K562 (cell line): ENCODE measurements around the gene LRRC25. TPM values are rescaled to one million over a fixed set of nuclear protein-coding genes. Genes with fewer than 3 reads are reported as not detected.

Experiments used
- ARNT ChIP-seq, 2 experiments: fragments of 450-650 bp; IDR thresholded peaks; 2 replicates each; pipeline ENCODE4 v1.6.1; 2016; ENCODE audit warnings: mild to moderate bottlenecking in 1 of 2
- ATF1 ChIP-seq, 2 experiments: fragments of 450-650 bp in 1 of 2; IDR thresholded peaks; 2 replicates each; pipeline ENCODE4 v1.6.1; 2016; ENCODE audit warnings: missing compliant biosample characterization in 1 of 2, missing genetic modification characterization in 1 of 2
- ATF7 ChIP-seq: fragments of 450-650 bp; IDR thresholded peaks from 2 replicates; pipeline ENCODE4 v1.7.1; 2014; ENCODE audit warnings: mild to moderate bottlenecking, moderate library complexity
- C11orf30 ChIP-seq: fragments of 450-650 bp; IDR thresholded peaks from 2 replicates; pipeline ENCODE4 v1.6.1; 2016; ENCODE audit warnings: low read depth, mild to moderate bottlenecking
- DMBX1 ChIP-seq: fragments of 250-450 bp; sonication (Bioruptor Pico); IDR thresholded peaks from 2 replicates; pipeline ENCODE4 v1.8.0; 2022; ENCODE audit warnings: inconsistent platforms, mild to moderate bottlenecking, moderate library complexity, borderline replicate concordance
- FOSL1 ChIP-seq: fragments of 200-800 bp; sonication (Bioruptor generic); conservative IDR thresholded peaks from 2 replicates; pipeline ENCODE4 v1.6.1; 2016; ENCODE audit warnings: missing genetic modification characterization, missing compliant biosample characterization
- GTF2F1 ChIP-seq: IDR thresholded peaks from 2 replicates; pipeline ENCODE4 v1.6.1; 2011; ENCODE audit warnings: low read depth, low read length, improper control_type of control experiment
- HNRNPK ChIP-seq: fragments of 200-400 bp; formaldehyde crosslinking; IDR thresholded peaks from one replicate; pipeline ENCODE4 v1.6.1; 2018; ENCODE audit warnings: mild to moderate bottlenecking, low read depth, low read length; ENCODE audit not compliant: poor library complexity, severe bottlenecking
- LEF1 ChIP-seq: fragments of 450-650 bp; IDR thresholded peaks from 2 replicates; pipeline ENCODE4 v1.6.1; 2016; ENCODE audit warnings: mild to moderate bottlenecking
- MXI1 ChIP-seq: IDR thresholded peaks from 2 replicates; pipeline ENCODE4 v1.6.1; 2011; ENCODE audit warnings: low read depth, mild to moderate bottlenecking, improper control_type of control experiment, low read length
- MYC ChIP-seq, 2 experiments: fragments of 250-450 bp in 1 of 2; sonication (Bioruptor Pico) in 1 of 2; IDR thresholded peaks; 2 replicates each; pipeline versions ENCODE4 v1.5.1 to v1.6.1; 2012 to 2021; ENCODE audit warnings: low read depth in 2 of 2, borderline replicate concordance in 1 of 2, improper control_type of control experiment in 1 of 2, low read length in 1 of 2, mild to moderate bottlenecking in 1 of 2, moderate library complexity in 1 of 2
- NONO ChIP-seq, 2 experiments: fragments of 200-400 bp in 1 of 2; fragments of 450-650 bp in 1 of 2; formaldehyde crosslinking in 1 of 2; IDR thresholded peaks; 2 replicates each; pipeline ENCODE4 v1.6.1; 2017; ENCODE audit warnings: low read depth in 2 of 2, mild to moderate bottlenecking in 2 of 2, moderate library complexity in 2 of 2, low read length in 1 of 2
- OTX1 ChIP-seq: fragments of 450-650 bp; formaldehyde crosslinking; IDR thresholded peaks from 2 replicates; pipeline ENCODE4 v1.4.0; 2022; ENCODE audit warnings: mild to moderate bottlenecking
- RBM25 ChIP-seq: fragments of 200-400 bp; formaldehyde crosslinking; IDR thresholded peaks from 2 replicates; pipeline ENCODE4 v1.6.1; 2018; ENCODE audit warnings: low read length, low read depth, moderate library complexity; ENCODE audit not compliant: severe bottlenecking
- SIX5 ChIP-seq, 2 experiments: IDR thresholded peaks; 2 replicates each; pipeline ENCODE4 v1.6.1; 2011; ENCODE audit warnings: low read length in 2 of 2, borderline replicate concordance in 1 of 2, low read depth in 1 of 2, mild to moderate bottlenecking in 1 of 2, moderate library complexity in 1 of 2; ENCODE audit not compliant: insufficient read depth in 1 of 2
- SMAD3 ChIP-seq: fragments of 450-650 bp; formaldehyde crosslinking; conservative IDR thresholded peaks from 2 replicates; pipeline ENCODE4 v1.4.0; 2020; ENCODE audit warnings: mild to moderate bottlenecking
- SMARCA4 ChIP-seq: fragments of 450-650 bp; IDR thresholded peaks from 2 replicates; pipeline ENCODE4 v1.6.1; 2016
- SRSF1 ChIP-seq: fragments of 200-400 bp; formaldehyde crosslinking; IDR thresholded peaks from 2 replicates; pipeline ENCODE4 v1.6.1; 2017; ENCODE audit warnings: mild to moderate bottlenecking, low read depth, low read length, moderate library complexity
- TAF7 ChIP-seq: fragments of 450-650 bp; IDR thresholded peaks from 2 replicates; pipeline ENCODE4 v1.6.1; 2016; ENCODE audit warnings: missing genetic modification characterization, missing compliant biosample characterization
- TSHZ1 ChIP-seq: fragments of 250-450 bp; sonication (Bioruptor Pico); IDR thresholded peaks from 2 replicates; pipeline ENCODE4 v1.4.0; 2020; ENCODE audit warnings: mild to moderate bottlenecking, moderate library complexity
- polyA plus RNA-seq, 8 experiments: library from polyadenylated mRNA; depleted of rRNA in 4 of 8; stranded (reverse) in 5 of 8; unstranded in 3 of 8; fragments of >200 nt; fragmentation: Nextera tagmentation in 2 of 8; fragmentation: Illumina TruSeq in 1 of 8; extraction: Ambion mirVana in 2 of 8; extraction: Trizol in 1 of 8; gene quantifications; 2 replicates each; pipeline versions ENCODE4 v1.2.1 to v1.2.3, GENCODE V29; 2011 to 2014; ENCODE audit warnings: inconsistent platforms in 1 of 8, missing spikeins in 1 of 8
- total RNA-seq, 7 experiments: library from RNA; depleted of rRNA in 6 of 7; stranded (reverse); fragments of >200 nt in 6 of 7; fragmentation: Illumina TruSeq in 2 of 7; extraction: Trizol in 2 of 7; gene quantifications; 2 replicates each; pipeline versions ENCODE4 v1.2.1 to v1.2.3, GENCODE V29; 2011 to 2021; ENCODE audit warnings: low replicate concordance in 1 of 7
- TF ChIP-seq, protein P1 (sequence below): sonication (generic); formaldehyde crosslinking; IDR thresholded peaks from 2 replicates; pipeline ENCODE4 v1.9.0; 2022; ENCODE audit warnings: mild to moderate bottlenecking, missing genetic modification reagents
- TF ChIP-seq, protein P2 (sequence below): fragments of 250-450 bp; sonication (Bioruptor Pico); IDR thresholded peaks from 2 replicates; pipeline ENCODE4 v1.4.0; 2020; ENCODE audit warnings: mild to moderate bottlenecking, moderate library complexity, borderline replicate concordance

LRRC25 gene
- total and polyA plus RNA-seq, 9 of the 15 experiments (the other 6 are each of a cell fraction or from before 2014, with no cell fraction given) = 0.07 to 0.36 (median 0.10) TPM; not detected in 3

GRCh38 chr19:18437491-18438330 lies 40.3 kb upstream of the LRRC25 start, which contains the start of gene ISYNA1 (continued):
- TF ChIP-seq TSHZ1 (CRISPR knock-in tag) = no peak
- TF ChIP-seq, protein P1, sequence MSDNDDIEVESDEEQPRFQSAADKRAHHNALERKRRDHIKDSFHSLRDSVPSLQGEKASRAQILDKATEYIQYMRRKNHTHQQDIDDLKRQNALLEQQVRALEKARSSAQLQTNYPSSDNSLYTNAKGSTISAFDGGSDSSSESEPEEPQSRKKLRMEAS (CRISPR knock-in tag) = peak; percentile 80
- no peak for TF ChIP-seq GTF2F1
- no peak for TF ChIP-seq MXI1
- no peak for TF ChIP-seq HNRNPK
- TF ChIP-seq LEF1 = no peak
- TF ChIP-seq NONO (IDR thresholded peaks at IDR 0.05; ENCODE audit: low read depth in 2 of 2, low read length in 1 of 2) = no peak
- TF ChIP-seq DMBX1 (CRISPR knock-in tag) = no peak
- no peak for TF ChIP-seq RBM25
- no peak for TF ChIP-seq FOSL1 (tag)
- TF ChIP-seq C11orf30 = no peak
- TF ChIP-seq TAF7 (tag) = no peak
- no peak for TF ChIP-seq OTX1
- no peak for TF ChIP-seq ATF7
- no peak for TF ChIP-seq SMAD3
- no peak for TF ChIP-seq ATF1 (CRISPR knock-in tag; IDR thresholded peaks at IDR 0.05)
- TF ChIP-seq ATF1 (tag; IDR thresholded peaks at IDR 0.05) = peak; percentile 56
- no peak for TF ChIP-seq SIX5 (IDR thresholded peaks at IDR 0.05; ENCODE audit: borderline replicate concordance in 1 of 2, insufficient read depth in 1 of 2, low read depth in 1 of 2, low read length in 2 of 2)
- peak; percentile 39; the same call in 1 of the 2 replicates for TF ChIP-seq MYC (IDR thresholded peaks at IDR 0.05; ENCODE audit: low read depth, low read length)
- peak; percentile 43; the same call in 1 of the 2 replicates for TF ChIP-seq MYC (CRISPR knock-in tag; IDR thresholded peaks at IDR 0.05; ENCODE audit: borderline replicate concordance, low read depth)
- TF ChIP-seq, protein P2, sequence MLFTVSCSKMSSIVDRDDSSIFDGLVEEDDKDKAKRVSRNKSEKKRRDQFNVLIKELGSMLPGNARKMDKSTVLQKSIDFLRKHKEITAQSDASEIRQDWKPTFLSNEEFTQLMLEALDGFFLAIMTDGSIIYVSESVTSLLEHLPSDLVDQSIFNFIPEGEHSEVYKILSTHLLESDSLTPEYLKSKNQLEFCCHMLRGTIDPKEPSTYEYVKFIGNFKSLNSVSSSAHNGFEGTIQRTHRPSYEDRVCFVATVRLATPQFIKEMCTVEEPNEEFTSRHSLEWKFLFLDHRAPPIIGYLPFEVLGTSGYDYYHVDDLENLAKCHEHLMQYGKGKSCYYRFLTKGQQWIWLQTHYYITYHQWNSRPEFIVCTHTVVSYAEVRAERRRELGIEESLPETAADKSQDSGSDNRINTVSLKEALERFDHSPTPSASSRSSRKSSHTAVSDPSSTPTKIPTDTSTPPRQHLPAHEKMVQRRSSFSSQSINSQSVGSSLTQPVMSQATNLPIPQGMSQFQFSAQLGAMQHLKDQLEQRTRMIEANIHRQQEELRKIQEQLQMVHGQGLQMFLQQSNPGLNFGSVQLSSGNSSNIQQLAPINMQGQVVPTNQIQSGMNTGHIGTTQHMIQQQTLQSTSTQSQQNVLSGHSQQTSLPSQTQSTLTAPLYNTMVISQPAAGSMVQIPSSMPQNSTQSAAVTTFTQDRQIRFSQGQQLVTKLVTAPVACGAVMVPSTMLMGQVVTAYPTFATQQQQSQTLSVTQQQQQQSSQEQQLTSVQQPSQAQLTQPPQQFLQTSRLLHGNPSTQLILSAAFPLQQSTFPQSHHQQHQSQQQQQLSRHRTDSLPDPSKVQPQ (CRISPR knock-in tag) = no peak
- TF ChIP-seq ARNT (IDR thresholded peaks at IDR 0.05) = no peak
- no peak for TF ChIP-seq SRSF1
- no peak for TF ChIP-seq SMARCA4
